Measurements from ENCODE around the gene COMMD1.
"Not testable (repeated sequence)": the region's sequence is repeated elsewhere in the genome, so short reads cannot be mapped to it uniquely, and the experiment has no call there.

COMMD1 gene

GRCh38 chr2:62036761-62037250, 131.3 kb downstream of the COMMD1 start:
- no peak for TF ChIP-seq CTCF (IDR thresholded peaks at IDR 0.05; ENCODE audit: low read depth, low read length)
- no peak for DNase-seq (ENCODE audit: low read depth in 2 of 2)
- H3K4me3 ChIP-seq (replicated peaks in 1 of 2; ENCODE audit: low read depth in 2 of 2, low read length in 2 of 2), result no peak overlapping the region

- DNase-seq (ENCODE audit: low read depth in 2 of 2), result peak; percentile 70 to 78
- TF ChIP-seq CTCF (IDR thresholded peaks at IDR 0.05; ENCODE audit: low read depth, low read length), result no peak
These were observed 133.7 kb downstream of the COMMD1 start for GRCh38 chr2:62038975-62039771.

GRCh38 chr2:62040926-62041325, 135.5 kb downstream of the COMMD1 start:
- TF ChIP-seq CTCF (IDR thresholded peaks at IDR 0.05; ENCODE audit: low read depth, low read length), result no peak
- DNase-seq (ENCODE audit: low read depth in 2 of 2), result no peak
- no peak overlapping the region for H3K4me3 ChIP-seq (replicated peaks in 1 of 2; ENCODE audit: low read depth in 2 of 2, low read length in 2 of 2)

More at GRCh38 chr2:62038975-62039771, 133.7 kb downstream of the COMMD1 start:
- H3K4me3 ChIP-seq (replicated peaks in 1 of 2; ENCODE audit: low read depth in 2 of 2, low read length in 2 of 2), result no peak overlapping the region

- DNase-seq (ENCODE audit: low read depth in 2 of 2), result not testable (repeated sequence)
These were observed 136.4 kb downstream of the COMMD1 start for GRCh38 chr2:62041701-62042385.

GRCh38 chr2:62042400-62042799, 136.9 kb downstream of the COMMD1 start:
- TF ChIP-seq CTCF (IDR thresholded peaks at IDR 0.05; ENCODE audit: low read depth, low read length), result no peak
- H3K4me3 ChIP-seq (replicated peaks in 1 of 2; ENCODE audit: low read depth in 2 of 2, low read length in 2 of 2), result no peak overlapping the region
- no peak for DNase-seq (ENCODE audit: low read depth in 2 of 2)

More at GRCh38 chr2:62041701-62042385, 136.4 kb downstream of the COMMD1 start:
- not testable (repeated sequence) for H3K4me3 ChIP-seq (replicated peaks in 1 of 2; ENCODE audit: low read depth in 2 of 2, low read length in 2 of 2)

GRCh38 chr2:62042944-62043343, 137.5 kb downstream of the COMMD1 start:
- peak; percentile 12 to 14 for DNase-seq (ENCODE audit: low read depth in 2 of 2)
- no peak overlapping the region for H3K4me3 ChIP-seq (replicated peaks in 1 of 2; ENCODE audit: low read depth in 2 of 2, low read length in 2 of 2)
- TF ChIP-seq CTCF (IDR thresholded peaks at IDR 0.05; ENCODE audit: low read depth, low read length), result no peak

- no peak for DNase-seq (ENCODE audit: low read depth in 2 of 2)
- TF ChIP-seq CTCF (IDR thresholded peaks at IDR 0.05; ENCODE audit: low read depth, low read length), result no peak
- no peak overlapping the region for H3K4me3 ChIP-seq (replicated peaks in 1 of 2; ENCODE audit: low read depth in 2 of 2, low read length in 2 of 2)
These were observed 139.6 kb downstream of the COMMD1 start for GRCh38 chr2:62045017-62045543.
